GM20431 (cell line): ENCODE measurements around the gene HAGHL.
"Not testable (repeated sequence)": the region's sequence is repeated elsewhere in the genome, so short reads cannot be mapped to it uniquely, and the experiment has no call there.

Experiments used
- in situ Hi-C: fragments of 300-500 bp; cut with MseI, MboI; formaldehyde crosslinking; loops from one replicate; pipeline ENCODE4 v1.15.0; 2020; ENCODE audit warnings: low sequenced_read_pairs; ENCODE audit not compliant: unreplicated experiment

HAGHL gene

DNA sequence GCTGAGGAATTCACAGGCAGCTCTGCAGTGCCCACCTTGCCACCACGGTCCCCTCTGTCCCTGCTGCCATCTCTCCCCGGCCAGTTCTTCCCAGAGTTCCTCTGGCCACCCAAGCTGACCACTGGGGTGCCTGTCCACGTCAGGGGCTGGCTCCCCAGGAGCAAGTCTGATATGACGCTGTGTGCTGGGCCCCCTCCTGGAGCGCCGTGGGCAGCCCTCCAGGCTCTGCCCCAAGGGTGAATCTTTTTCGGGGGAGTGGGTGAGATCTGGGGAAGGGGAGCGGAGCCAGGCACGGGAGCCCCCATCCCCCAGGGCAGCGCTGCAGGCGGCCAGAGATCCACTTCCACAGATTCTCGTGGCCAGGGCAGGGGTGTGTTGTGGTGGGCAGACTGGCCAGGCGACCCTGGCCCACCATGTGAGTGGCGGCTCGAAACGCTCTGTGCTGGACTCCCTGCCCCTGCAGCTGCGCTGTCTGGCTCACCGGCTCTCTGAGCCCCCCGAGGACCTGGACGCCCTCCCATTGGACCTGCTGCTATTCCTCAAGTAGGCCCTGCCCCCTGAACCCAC lies 37.4 kb downstream of the HAGHL start:
- in situ Hi-C loops: no loop called here

DNA sequence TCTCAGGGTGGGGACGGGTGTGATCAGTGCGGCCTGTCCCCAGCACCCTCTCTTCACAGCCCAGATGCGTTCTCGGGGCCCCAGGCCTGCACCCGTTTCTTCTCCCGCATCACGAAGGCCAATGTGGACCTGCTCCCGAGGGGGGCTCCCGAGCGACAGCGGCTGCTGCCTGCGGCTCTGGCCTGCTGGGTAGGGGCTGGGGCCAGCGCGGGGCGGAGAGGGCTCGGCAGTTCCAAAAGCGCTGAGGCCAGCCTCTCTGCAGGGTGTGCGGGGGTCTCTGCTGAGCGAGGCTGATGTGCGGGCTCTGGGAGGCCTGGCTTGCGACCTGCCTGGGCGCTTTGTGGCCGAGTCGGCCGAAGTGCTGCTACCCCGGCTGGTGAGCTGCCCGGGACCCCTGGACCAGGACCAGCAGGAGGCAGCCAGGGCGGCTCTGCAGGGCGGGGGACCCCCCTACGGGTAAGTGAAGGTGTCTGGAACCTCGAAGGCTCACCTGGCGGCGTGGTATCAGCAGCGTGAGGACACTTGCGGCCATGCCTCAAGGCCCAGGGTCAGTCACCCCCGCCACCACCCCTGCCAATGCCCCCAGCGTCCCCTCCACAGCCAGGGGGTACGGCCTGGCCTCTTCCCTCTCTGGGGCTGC lies 38.1 kb downstream of the HAGHL start:
- in situ Hi-C loops: no loop called here

DNA sequence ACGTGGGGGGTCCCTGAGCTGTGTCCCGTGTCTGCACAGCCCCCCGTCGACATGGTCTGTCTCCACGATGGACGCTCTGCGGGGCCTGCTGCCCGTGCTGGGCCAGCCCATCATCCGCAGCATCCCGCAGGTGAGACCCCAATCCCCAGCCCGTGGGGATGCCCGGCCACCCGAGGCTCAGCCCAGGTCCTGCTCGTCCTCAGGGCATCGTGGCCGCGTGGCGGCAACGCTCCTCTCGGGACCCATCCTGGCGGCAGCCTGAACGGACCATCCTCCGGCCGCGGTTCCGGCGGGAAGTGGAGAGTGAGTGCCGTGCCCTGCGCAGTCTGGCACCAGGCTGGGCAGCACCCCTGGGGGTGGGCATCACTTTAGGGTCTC lies 38.6 kb downstream of the HAGHL start:
- in situ Hi-C loops: no loop called here

DNA sequence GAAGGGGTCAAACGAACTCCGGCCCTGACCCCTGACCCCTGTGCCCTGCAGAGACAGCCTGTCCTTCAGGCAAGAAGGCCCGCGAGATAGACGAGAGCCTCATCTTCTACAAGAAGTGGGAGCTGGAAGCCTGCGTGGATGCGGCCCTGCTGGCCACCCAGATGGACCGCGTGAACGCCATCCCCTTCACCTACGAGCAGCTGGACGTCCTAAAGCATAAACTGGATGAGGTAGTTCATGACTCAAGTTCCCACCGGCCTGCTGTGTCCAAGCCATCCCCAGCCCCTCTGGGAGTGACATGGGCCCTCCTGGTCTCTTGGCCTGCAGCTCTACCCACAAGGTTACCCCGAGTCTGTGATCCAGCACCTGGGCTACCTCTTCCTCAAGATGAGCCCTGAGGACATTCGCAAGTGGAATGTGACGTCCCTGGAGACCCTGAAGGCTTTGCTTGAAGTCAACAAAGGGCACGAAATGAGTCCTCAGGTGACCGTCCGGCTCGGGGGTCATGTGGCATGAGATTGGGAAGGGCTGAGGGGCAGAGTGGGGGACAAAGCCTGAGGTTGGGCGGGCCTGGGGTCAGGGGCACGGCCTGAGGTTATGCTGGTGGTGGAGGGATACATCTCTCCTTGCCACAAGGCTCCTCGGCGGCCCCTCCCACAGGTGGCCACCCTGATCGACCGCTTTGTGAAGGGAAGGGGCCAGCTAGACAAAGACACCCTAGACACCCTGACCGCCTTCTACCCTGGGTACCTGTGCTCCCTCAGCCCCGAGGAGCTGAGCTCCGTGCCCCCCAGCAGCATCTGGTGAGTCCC lies 39.3 kb downstream of the HAGHL start:
- in situ Hi-C loops: no loop called here

DNA sequence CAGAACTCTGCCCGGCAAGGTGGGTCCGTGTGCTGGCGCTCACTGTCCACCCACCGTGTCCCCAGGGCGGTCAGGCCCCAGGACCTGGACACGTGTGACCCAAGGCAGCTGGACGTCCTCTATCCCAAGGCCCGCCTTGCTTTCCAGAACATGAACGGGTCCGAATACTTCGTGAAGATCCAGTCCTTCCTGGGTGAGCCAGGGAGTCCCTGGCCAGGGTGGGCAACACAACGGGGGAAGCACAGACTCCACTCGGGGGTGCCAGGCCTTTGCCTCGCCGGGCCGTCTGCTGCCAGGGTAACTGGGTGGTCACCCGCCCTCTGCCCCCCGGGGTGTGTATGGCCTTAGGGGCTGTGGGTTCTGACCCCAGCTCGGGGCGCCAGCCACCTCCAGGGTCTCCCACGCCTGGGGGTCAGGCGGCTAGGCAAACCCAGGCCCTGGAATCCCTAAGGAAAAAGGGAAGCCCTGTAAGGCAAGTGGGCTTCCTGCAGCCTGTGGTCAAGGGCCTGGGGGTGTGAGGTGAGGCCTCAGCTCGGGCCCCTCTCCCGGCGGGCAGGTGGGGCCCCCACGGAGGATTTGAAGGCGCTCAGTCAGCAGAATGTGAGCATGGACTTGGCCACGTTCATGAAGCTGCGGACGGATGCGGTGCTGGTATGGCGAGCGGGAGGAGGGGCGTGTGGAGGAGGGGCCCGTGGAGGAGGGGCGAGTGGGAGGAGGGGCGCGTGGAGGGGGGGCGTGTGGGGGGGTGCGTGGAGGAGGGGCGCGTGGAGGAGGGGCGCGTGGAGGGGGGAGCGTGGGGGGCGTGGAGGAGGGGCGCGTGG lies 40.1 kb downstream of the HAGHL start:
- in situ Hi-C loops: no loop called here

DNA sequence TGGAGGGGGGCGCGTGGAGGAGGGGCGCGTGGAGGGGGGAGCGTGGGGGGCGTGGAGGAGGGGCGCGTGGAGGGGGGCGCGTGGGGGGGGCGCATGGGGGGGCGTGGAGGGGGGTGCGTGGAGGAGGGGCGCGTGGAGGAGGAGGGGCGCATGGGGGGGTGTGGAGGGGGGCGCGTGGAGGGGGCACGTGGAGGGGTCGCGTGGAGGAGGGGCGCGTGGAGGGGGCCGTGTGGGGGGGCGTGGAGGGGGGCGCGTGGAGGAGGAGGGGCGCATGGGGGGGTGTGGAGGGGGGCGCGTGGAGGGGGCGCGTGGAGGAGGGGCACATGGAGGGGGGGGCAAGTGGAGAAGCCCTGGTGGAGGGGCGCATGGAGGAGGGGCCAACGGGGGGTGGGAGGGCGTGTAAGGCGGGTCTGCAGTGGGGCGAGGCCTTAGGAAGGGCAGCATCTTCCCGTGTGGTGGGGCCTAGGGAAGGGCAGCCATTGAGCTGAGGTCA lies 40.9 kb downstream of the HAGHL start:
- in situ Hi-C loops: no loop called here

DNA sequence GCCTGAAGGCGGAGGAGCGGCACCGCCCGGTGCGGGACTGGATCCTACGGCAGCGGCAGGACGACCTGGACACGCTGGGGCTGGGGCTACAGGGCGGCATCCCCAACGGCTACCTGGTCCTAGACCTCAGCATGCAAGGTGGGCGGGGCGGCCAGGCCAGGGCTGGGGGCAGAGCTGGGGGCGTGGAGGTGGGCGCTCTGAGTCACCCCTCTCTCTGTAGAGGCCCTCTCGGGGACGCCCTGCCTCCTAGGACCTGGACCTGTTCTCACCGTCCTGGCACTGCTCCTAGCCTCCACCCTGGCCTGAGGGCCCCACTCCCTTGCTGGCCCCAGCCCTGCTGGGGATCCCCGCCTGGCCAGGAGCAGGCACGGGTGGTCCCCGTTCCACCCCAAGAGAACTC lies 41.5 kb downstream of the HAGHL start:
- in situ Hi-C loops: no loop called here

DNA sequence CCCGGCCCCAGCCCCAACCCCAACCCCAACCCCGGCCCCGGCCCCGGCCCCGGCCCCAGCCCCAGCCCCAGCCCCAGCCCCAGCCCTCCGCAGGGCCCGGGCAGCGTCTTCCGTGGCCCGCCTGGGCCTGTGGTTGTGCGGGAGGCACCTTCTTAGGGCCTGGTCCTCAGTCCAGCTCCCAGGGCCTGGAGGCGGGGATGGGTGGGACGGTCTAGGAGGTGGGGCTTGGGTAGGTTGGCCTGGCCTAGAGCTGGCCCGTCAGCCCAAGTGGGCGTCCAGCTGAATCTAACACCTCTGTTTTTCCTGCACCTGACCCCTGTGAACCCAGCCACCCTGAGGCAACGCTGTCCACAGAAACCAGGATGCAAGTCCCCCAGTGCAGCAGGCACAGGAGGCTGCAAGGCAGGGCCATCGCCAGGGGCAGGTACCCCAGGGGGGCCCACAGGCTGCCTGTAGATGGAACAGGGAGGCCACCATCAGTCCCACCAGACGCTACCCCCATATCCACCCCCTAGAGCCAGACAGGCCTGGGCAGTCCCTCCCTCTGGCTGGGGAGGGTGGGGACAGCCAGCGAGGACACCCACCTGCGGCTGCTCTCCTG lies 42.4 kb downstream of the HAGHL start:
- in situ Hi-C loops: no loop called here

DNA sequence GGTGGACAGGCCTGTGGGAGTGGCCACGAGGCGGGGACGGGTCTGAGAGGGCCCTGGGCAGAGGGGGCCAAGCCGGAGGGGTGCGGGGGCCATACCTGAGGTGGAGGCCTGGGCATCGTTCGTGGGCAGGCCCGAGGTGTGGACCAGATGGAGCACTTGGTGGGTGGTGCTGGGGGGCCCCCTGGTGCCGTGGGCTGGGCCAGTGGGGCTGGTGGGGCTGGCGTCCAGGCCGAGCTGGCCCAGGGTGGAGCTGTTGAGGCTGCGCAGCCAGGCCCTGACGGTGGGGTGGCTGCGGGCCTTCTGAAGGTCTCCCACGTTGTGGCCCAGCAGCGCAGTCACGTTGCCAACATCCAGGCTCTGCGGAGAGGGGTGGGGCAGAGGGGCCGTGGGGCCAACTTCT lies 43.0 kb downstream of the HAGHL start:
- in situ Hi-C loops: no loop called here

DNA sequence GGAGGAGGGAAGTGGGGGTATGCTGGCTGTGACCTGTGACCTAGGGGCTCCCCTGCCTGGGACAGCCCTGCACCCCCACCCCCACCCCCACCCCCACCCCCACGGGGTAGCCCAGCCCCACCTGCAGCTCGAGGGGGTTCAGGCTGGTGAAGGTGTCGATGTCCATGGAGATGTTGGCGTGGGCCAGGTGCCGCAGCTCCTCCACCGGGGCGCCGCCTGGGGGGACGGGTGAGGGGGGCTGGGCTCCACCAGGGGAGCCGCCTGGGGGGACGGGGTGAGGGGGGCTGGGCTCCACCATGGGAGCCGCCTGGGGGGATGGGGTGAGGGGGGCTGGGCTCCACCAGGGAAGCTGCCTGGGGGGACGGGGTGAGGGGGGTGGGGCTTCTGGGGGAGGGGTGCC lies 43.5 kb downstream of the HAGHL start:
- in situ Hi-C loops: no loop called here

DNA sequence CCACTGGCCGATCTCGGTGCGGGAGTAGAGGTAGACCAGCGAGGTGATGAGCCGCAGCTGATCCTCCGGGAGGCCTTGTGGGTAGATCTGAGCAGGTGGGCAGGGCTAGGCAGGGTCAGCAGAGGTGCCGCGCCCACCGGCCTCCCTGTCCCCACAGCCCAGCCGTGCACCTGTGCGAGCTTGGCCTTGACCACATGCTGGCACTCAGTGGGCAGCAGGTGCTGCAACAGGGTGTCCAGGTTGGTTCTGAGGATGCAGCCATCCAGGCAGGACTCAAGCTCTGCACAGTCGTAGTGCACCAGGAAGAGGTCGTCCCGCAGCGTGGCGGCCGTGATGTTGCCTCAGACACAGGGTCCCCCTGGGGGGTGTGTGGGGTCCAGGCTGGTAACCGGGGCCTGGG lies 46.1 kb downstream of the HAGHL start:
- in situ Hi-C loops: no loop called here

DNA sequence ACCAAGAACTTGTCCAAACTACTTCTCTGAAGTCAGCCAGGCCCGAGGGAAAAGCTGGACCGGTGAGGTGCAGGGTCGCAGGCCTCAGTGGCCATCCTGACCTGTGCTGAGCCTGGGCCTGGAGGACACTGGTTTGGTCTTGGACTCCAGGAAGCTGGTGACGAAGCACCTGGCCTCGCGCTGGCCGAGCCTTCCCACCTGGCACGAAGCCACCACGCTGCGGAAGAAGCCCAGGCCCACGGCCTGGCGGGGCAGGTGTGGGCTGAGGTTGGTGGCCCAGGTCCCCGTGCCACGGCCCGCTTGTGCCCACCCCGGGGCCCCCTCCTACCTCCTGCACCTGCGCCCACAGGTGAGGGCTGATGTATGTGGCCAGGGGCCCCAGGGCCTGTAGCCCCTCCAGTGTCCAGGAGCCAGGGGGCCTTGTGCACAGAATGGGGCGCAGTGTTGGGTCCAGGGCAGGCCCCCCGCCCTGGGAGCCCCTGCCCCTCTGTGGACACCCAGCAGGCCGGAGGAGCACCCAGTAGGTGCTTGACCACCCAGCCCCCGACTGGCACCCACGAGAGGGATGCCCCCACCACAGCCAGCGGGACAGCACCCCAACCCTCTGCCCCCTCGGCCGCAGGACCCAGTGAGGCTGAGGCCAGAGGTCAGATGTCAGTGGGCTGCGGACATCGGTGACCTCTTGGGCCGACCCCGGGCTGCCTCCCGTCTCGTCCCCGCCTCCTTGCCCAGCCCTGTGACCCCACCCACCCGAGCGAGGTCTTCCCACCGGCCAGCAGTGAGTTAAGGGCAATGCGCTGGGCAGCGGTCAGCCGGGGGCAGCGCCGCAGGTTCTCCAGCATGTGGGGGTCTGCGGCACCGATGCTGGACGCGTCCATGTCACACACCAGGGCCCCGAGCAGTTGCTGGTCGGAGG lies 47.4 kb downstream of the HAGHL start:
- in situ Hi-C loops: no loop called here

DNA sequence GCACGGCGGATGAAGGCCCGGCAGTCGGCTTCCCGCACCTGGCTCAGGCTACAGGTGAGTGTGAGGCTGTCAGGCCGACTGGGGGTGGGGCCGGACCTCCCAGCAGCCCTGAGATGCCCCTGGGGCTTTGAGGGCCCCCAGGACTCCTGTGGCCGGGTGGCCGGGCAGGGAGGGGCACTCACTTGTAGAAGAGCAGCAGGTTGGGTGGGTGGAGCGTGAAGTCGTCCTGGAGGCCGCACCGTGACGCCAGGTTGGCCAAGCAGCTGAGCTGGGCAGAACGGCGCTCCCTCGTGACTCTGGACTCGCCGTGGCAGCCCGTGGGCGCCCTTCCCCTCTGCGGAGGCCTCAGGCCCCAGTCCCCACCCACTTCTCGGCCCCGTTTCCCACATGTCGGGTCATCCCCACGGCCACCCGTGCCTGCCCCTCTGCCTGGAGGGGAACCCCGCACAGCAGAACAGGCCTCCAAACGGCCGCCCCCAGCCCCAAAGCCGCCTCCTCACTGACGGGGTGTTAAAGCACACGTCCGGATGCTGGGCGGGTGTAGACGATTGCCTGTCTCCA lies 48.4 kb downstream of the HAGHL start:
- in situ Hi-C loops: no loop called here

DNA sequence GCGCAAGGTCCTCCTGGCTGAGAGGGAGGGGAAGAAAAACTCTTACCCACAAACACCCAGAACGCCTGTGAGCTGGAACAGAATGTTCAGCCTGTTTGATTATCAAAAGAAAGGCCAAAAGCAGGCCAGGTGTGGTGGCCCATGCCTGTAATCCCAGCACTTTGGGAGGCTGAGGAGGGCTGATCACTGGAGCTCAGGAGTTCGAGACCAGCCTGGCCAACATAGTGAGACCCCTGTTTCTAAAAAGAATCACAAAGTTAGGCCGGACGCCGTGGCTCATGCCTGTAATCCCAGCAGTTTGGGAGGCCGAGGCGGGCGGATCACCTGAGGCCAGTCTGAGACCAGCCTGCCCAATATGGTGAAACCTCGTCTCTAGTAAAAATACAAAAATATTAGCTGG lies 49.4 kb downstream of the HAGHL start:
- in situ Hi-C loops: not testable (repeated sequence)

DNA sequence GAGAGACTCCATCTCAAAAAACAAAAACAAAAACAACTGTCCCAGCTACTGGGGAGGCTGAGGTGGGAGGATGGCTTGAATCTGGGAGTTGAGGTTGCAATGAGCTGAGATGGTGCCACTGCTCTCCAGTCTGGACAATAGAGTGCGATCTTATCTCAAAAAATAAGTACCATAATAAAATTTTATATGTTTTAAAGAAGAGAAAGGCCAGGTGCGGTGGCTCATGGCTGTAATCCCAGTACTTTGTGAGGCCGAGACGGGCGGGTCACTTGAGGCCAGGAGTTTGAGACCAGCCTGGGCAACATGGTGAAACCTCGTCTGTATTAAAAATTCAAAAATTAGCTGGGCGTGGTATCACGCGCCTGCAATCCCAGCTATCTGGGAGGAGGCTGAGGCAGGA lies 49.9 kb downstream of the HAGHL start:
- in situ Hi-C loops: no loop called here

DNA sequence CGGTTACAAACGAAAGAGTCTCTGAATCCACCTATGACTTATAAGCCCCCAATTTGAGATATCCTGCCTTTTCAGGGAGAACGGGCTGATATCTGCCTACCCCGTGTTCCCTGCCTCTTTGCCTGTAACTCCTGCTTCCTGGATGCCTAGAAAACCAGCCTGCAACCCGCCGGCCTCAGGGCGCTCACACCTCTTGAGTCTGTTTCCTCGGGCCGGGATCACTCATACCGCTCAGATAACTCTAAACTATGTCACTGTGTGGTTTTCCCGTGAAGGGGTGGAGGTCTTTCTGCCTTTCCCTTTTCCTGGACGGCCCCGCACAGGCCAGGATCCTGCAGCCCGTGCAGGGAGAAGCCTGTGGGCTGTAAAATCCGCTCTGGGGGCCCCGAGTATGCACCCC lies 50.9 kb downstream of the HAGHL start:
- in situ Hi-C loops: no loop called here

DNA sequence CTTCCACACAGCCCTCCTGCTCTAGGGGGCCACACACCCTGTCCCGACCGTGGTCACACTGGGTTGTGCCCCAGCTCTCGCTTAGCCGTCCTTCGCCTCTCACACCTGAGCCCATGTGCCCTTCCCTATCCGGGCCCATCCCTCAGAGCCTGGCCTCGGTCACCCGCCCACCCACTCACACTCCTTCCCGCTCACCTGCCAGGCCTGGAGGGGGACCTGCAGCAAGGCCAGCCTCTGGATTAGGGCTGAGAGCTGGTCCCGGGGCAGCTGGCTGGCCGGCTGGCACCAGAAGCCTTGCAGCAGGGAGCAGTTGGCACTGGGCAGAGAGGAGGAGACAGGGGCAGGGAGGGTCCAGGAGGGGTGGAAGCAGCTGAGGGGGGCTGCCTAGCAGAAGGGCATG lies 51.5 kb downstream of the HAGHL start:
- in situ Hi-C loops: no loop called here

DNA sequence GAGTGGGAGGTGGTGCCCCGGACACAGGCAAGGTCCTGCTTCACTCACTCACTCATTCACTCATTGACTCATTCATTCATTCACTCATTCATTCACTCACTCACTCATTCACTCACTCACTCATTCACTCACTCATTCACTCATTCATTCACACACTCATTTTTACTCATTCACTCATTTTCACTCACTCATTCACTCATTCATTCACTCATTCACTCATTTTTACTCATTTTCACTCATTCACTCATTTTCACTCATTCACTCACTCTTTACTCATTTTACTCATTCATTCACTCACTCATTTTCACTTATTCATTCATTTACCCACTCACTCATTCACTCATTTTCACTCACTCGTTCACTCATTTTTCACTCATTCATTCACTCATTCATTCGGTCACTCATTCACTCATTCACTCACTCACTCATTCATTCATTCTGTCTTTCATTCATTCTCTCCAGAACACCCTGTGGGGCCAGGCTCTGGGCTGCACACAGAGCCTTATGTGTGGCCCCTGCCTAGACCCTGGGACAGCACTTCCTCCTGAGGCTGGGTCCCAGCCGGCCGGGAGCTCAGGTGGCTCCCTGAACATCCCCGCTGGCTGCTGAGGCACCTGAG lies 52.1 kb downstream of the HAGHL start:
- in situ Hi-C loops: no loop called here
